Measurements from ENCODE around the gene TMBIM1. TPM values are rescaled to one million over a fixed set of nuclear protein-coding genes. Genes with fewer than 3 reads are reported as not detected.

The TMBIM1 gene
- total and polyA plus RNA-seq, 5 experiments from 2014 or later, result 75.8 to 114 (median 95.1) TPM

- Mint-ChIP-seq H3K4me1 (peaks cover 49 to 94% (median 88%) of the 10 kb centered on the region in 4 donors), H3K9me3 (no peaks in the 10 kb centered on the region)
- POLR2A ChIA-PET, result interaction anchor here (1.0 to 9.8 kb wide), 13 partner anchors 9 to 373 kb away, joined by 3 to 206 read pairs (median 5); partner anchors contain the start of genes AAMP, ARPC2, BCS1L and CATIP
These were observed 5.5 kb downstream of the TMBIM1 start for GRCh38 chr2:218286570-218287459.

GRCh38 chr2:218285604-218286003, 6.7 kb downstream of the TMBIM1 start:
- no peaks in the 10 kb centered on the region for H3K9me3 Mint-ChIP-seq
- peak overlapping the region; percentile 97 to 100 (median 98) for H3K27ac Mint-ChIP-seq

More at GRCh38 chr2:218286570-218287459, 5.5 kb downstream of the TMBIM1 start:
- Mint-ChIP-seq H3K36me3 (peaks cover 0 to 2% (median 0%) of the 10 kb centered on the region in 3 donors), H3K27ac (peak overlapping the region; percentile 97 to 100 (median 98)), H3K4me3 (peak overlapping the region; percentile 90 to 99 (median 94)), H3K27me3 (no peaks in the 10 kb centered on the region)
- peak; percentile 72 to 73 for ATAC-seq
- DNase-seq, result peak; percentile 59 to 87 (median 79)

GRCh38 chr2:218284106-218284811, 8.0 kb downstream of the TMBIM1 start:
- Mint-ChIP-seq H3K4me3 (peak overlapping the region in 9 of 10 donors; percentile 25 to 99 (median 75)), H3K36me3 (peaks cover 0 to 23% (median 7%) of the 10 kb centered on the region in 3 donors), H3K27ac (peak overlapping the region; percentile 97 to 100 (median 98)), H3K9me3 (no peaks in the 10 kb centered on the region), H3K27me3 (no peaks in the 10 kb centered on the region), H3K4me1 (peaks cover 39 to 85% (median 76%) of the 10 kb centered on the region in 4 donors)
- ATAC-seq (no peak), DNase-seq (peak in 2 of 10 donors; percentile 37 to 40)
- POLR2A ChIA-PET, result interaction anchor here (0.7 to 9.8 kb wide), 8 partner anchors 11 to 113 kb away, joined by 3 to 206 read pairs (median 4); partner anchors contain the start of genes AAMP and PNKD

More at GRCh38 chr2:218285604-218286003, 6.7 kb downstream of the TMBIM1 start:
- ATAC-seq, result no peak
- peak overlapping the region; percentile 90 to 99 (median 94) for H3K4me3 Mint-ChIP-seq
- peaks cover 0 to 11% (median 2%) of the 10 kb centered on the region in 3 donors for H3K36me3 Mint-ChIP-seq
- peaks cover 44 to 88% (median 83%) of the 10 kb centered on the region in 4 donors for H3K4me1 Mint-ChIP-seq
- no peak for DNase-seq
- no peaks in the 10 kb centered on the region for H3K27me3 Mint-ChIP-seq
- POLR2A ChIA-PET, result interaction anchor here (1.8 to 9.8 kb wide), 6 partner anchors 10 to 374 kb away, joined by 5 to 206 read pairs (median 9); partner anchors contain the start of genes AAMP, ARPC2, BCS1L and CATIP

GRCh38 chr2:218282173-218282991, 9.9 kb downstream of the TMBIM1 start:
- Mint-ChIP-seq H3K4me3 (peak overlapping the region in 2 of 10 donors; percentile 38 to 45), H3K4me1 (peaks cover 34 to 71% (median 59%) of the 10 kb centered on the region in 4 donors), H3K27ac (peak overlapping the region in 9 of 10 donors; percentile 58 to 99 (median 83)), H3K9me3 (no peaks in the 10 kb centered on the region), H3K27me3 (no peaks in the 10 kb centered on the region), H3K36me3 (peaks cover 0 to 35% (median 7%) of the 10 kb centered on the region in 3 donors)
- POLR2A ChIA-PET, result interaction anchor here (0.9 to 1.2 kb wide), 3 partner anchors 9 to 12 kb away, joined by 4 to 9 read pairs (median 4); partner anchors contain the start of genes PNKD and TMBIM1
- DNase-seq, result no peak
- no peak for ATAC-seq

GRCh38 chr2:218281449-218281848, 10.9 kb downstream of the TMBIM1 start:
- ATAC-seq, result no peak
- POLR2A ChIA-PET, result interaction anchor here (0.9 kb wide), 1 partner anchor 11 kb away, joined by 3 read pairs; the partner anchor contains the start of gene TMBIM1
- Mint-ChIP-seq H3K27me3 (no peaks in the 10 kb centered on the region), H3K9me3 (no peaks in the 10 kb centered on the region), H3K4me1 (peaks cover 31 to 71% (median 52%) of the 10 kb centered on the region in 4 donors), H3K4me3 (peak overlapping the region in 1 of 10 donors; percentile 49), H3K36me3 (peaks cover 0 to 44% (median 6%) of the 10 kb centered on the region in 3 donors), H3K27ac (peak overlapping the region in 8 of 10 donors; percentile 11 to 80 (median 55))
- no peak for DNase-seq

GRCh38 chr2:218280260-218280870, 11.9 kb downstream of the TMBIM1 start:
- H3K4me3 Mint-ChIP-seq, result peak overlapping the region in 1 of 10 donors; percentile 26
- POLR2A ChIA-PET, result interaction anchor here (0.6 to 1.3 kb wide), 4 partner anchors 10 to 389 kb away, joined by 3 to 5 read pairs (median 4); partner anchors contain the start of genes AAMP and PNKD
- no peaks in the 10 kb centered on the region for H3K9me3 Mint-ChIP-seq
- H3K27me3 Mint-ChIP-seq, result no peaks in the 10 kb centered on the region
- peak overlapping the region in 7 of 10 donors; percentile 27 to 85 (median 60) for H3K27ac Mint-ChIP-seq
- ATAC-seq (no peak), DNase-seq (no peak)
- H3K4me1 Mint-ChIP-seq, result peaks cover 24 to 61% (median 41%) of the 10 kb centered on the region in 4 donors
- H3K36me3 Mint-ChIP-seq, result peaks cover 0 to 54% (median 7%) of the 10 kb centered on the region in 3 donors

GRCh38 chr2:218278531-218279360, 13.6 kb downstream of the TMBIM1 start:
- POLR2A ChIA-PET, result interaction anchor here (1.2 to 1.3 kb wide), 2 partner anchors 12 to 13 kb away, joined by 3 to 5 read pairs; no protein-coding TSS in a partner anchor
- Mint-ChIP-seq H3K9me3 (no peaks in the 10 kb centered on the region), H3K4me3 (no peak overlapping the region), H3K36me3 (peaks cover 0 to 70% (median 14%) of the 10 kb centered on the region in 3 donors), H3K27me3 (no peaks in the 10 kb centered on the region), H3K27ac (peak overlapping the region; percentile 29 to 83 (median 60)), H3K4me1 (peaks cover 21 to 54% (median 31%) of the 10 kb centered on the region in 4 donors)
- DNase-seq (no peak), ATAC-seq (no peak)

- Mint-ChIP-seq H3K27me3 (no peaks in the 10 kb centered on the region), H3K9me3 (no peaks in the 10 kb centered on the region), H3K4me1 (peaks cover 19 to 46% (median 30%) of the 10 kb centered on the region in 4 donors), H3K36me3 (peaks cover 0 to 74% (median 16%) of the 10 kb centered on the region in 3 donors), H3K27ac (peak overlapping the region in 8 of 10 donors; percentile 37 to 94 (median 70)), H3K4me3 (no peak overlapping the region)
- DNase-seq (no peak), ATAC-seq (no peak)
- POLR2A ChIA-PET, result interaction anchor here (0.8 kb wide), 1 partner anchor 15 kb away, joined by 3 read pairs; the partner anchor contains the start of gene TMBIM1
These were observed 14.4 kb downstream of the TMBIM1 start for GRCh38 chr2:218277921-218278320.

GRCh38 chr2:218276986-218277755, 15.1 kb downstream of the TMBIM1 start:
- POLR2A ChIA-PET, result interaction anchor here (0.8 to 7.5 kb wide), 2 partner anchors 11 to 15 kb away, joined by 3 to 206 read pairs; partner anchors contain the start of gene TMBIM1
- Mint-ChIP-seq H3K9me3 (no peaks in the 10 kb centered on the region), H3K27me3 (no peaks in the 10 kb centered on the region), H3K4me1 (peaks cover 18 to 46% (median 29%) of the 10 kb centered on the region in 4 donors), H3K36me3 (peaks cover 0 to 78% (median 16%) of the 10 kb centered on the region in 3 donors), H3K27ac (peak overlapping the region; percentile 48 to 94 (median 72)), H3K4me3 (no peak overlapping the region)
- ATAC-seq (no peak), DNase-seq (no peak)

Data from naive thymus-derived CD8-positive, alpha-beta T cell (primary cell).